ENCODE results near the gene NT5M.

DNA sequence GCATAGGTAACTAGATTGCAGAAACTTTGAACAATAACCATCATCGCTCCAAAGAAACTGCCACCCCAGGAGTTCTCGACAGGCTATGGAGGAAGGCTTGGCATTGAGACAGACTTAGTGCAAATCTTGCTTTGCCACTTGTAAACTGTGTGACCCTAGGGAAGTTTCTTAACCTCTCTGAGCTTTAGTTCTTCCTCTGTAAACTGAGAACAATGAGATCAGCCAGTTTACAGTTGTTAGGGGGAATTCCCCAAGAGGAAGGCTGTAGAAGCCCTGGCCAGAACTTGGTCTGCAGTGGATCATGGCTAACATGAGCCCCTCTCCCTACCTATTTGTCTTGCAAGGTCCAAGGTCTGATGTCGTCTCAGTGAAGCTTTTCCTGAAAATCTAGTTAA, 78.9 kb downstream of the NT5M start:
- TF ChIP-seq CTCF (IDR thresholded peaks at IDR 0.05) (no peak), POLR2A (IDR thresholded peaks at IDR 0.05) (no peak)
